ENCODE results near the gene DYNC2LI1. TPM values are rescaled to one million over a fixed set of nuclear protein-coding genes. Genes with fewer than 3 reads are reported as not detected.

DYNC2LI1 gene
- total RNA-seq, 1 donor from 2014 or later: 22.7 TPM

DNA sequence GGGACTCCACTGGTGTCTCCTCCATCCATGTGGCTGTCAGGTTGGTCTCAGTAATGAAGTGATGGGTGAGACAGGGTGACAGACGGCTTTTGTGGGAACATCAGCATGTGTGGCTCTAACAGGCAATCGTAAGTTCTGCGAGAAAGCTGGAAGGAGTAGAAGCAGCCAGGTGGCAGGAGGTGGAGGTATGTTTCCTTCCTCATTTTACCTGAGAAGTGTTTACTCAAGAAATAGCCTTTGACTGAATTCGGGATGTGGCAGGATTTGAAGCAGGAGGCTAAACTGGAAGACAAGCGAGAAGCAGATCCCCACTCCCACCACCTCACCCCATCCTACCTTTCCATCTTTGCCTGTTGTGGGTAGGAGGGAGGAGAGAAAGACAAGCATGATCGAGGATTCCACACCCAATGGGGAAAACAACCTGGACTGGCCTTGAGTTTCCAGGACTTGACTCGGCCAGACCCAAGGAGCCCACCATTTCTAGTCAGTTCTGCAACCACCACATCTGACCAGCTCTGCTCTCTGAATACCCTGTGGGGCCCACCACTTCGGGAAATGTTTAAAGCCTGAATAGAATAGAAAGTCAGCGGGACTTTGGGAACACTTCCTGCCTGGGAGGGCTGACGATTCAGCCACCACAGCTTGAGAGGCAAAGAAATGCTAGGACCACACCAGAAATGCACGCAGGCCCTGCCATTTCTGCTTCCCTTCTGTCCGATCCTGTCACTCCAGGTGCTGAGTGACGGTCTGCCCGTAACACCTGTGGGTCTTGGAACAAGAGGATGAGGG is 66.1 kb downstream of the DYNC2LI1 start:
- Histone ChIP-seq H3K27ac (no peak overlapping the region), H3K27me3 (ENCODE audit: low read depth) (no peaks in the 10 kb centered on the region), H3K36me3 (no peaks in the 10 kb centered on the region), H3K4me1 (no peaks in the 10 kb centered on the region), H3K4me3 (no peak overlapping the region), H3K9me3 (no peaks in the 10 kb centered on the region)
- TF ChIP-seq, protein P1, sequence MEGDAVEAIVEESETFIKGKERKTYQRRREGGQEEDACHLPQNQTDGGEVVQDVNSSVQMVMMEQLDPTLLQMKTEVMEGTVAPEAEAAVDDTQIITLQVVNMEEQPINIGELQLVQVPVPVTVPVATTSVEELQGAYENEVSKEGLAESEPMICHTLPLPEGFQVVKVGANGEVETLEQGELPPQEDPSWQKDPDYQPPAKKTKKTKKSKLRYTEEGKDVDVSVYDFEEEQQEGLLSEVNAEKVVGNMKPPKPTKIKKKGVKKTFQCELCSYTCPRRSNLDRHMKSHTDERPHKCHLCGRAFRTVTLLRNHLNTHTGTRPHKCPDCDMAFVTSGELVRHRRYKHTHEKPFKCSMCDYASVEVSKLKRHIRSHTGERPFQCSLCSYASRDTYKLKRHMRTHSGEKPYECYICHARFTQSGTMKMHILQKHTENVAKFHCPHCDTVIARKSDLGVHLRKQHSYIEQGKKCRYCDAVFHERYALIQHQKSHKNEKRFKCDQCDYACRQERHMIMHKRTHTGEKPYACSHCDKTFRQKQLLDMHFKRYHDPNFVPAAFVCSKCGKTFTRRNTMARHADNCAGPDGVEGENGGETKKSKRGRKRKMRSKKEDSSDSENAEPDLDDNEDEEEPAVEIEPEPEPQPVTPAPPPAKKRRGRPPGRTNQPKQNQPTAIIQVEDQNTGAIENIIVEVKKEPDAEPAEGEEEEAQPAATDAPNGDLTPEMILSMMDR (IDR thresholded peaks at IDR 0.05): no peak
- intact Hi-C loops (cut with DNase I): no loop called here
- no peak for ATAC-seq
- no peak for DNase-seq

DNA sequence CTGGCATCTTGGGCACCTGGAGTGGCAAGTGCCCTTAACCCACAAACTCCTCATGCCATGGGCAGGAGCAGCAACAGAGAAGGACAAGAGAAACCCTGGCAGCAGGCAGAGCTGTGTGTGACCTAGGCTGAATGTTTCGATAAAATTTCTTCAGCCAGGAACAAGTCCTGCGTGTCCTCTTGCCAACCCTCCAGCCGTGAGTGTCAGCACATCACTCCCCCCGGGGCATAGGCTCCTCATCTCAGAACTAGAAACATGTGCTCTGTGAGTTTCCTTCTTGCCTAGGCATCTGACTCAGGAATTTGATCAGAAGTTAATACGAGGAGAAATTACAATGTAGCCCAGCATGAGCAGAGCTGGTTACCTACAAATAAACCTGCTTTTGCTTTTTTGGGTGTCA is 67.1 kb downstream of the DYNC2LI1 start:
- Histone ChIP-seq H3K27ac (no peak overlapping the region), H3K4me3 (no peak overlapping the region), H3K36me3 (no peaks in the 10 kb centered on the region), H3K4me1 (no peaks in the 10 kb centered on the region), H3K27me3 (ENCODE audit: low read depth) (no peaks in the 10 kb centered on the region), H3K9me3 (no peaks in the 10 kb centered on the region)
- intact Hi-C loops (cut with DNase I): no loop called here
- no peak for ATAC-seq
- TF ChIP-seq, protein P1 (IDR thresholded peaks at IDR 0.05): no peak
- no peak for DNase-seq

- H3K4me3 ChIP-seq: no peak overlapping the region
- intact Hi-C loops (cut with DNase I): no loop called here
- H3K27ac ChIP-seq: no peak overlapping the region
- H3K27me3 ChIP-seq (ENCODE audit: low read depth): no peaks in the 10 kb centered on the region
- H3K36me3 ChIP-seq: no peaks in the 10 kb centered on the region
- H3K4me1 ChIP-seq: no peaks in the 10 kb centered on the region
- no peak for DNase-seq
- no peaks in the 10 kb centered on the region for H3K9me3 ChIP-seq
- ATAC-seq: no peak
- TF ChIP-seq, protein P1 (IDR thresholded peaks at IDR 0.05): no peak
Observed at GRCh38 chr2:43841949-43842865, 68.4 kb downstream of the DYNC2LI1 start.

DNA sequence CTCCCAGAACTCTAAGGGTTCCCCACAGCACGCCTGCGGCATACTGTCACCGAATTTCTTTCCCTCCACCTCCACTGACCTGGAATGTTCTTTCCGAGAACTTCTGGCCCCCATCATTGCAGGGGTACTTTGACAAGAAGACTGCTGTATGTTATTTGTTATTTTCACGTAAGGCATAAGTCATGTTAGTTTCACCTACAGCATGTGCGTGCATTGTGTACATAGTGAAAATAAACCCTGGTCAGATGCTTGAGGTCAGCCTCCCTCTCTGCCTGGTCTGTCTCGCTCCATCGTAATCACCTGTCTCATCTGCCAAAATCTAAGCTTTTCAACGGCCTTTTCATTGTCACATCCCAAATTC is 69.0 kb downstream of the DYNC2LI1 start:
- H3K4me1 ChIP-seq: no peaks in the 10 kb centered on the region
- TF ChIP-seq, protein P1 (IDR thresholded peaks at IDR 0.05): no peak
- ATAC-seq (no peak), DNase-seq (no peak)
- H3K27me3 ChIP-seq (ENCODE audit: low read depth): no peaks in the 10 kb centered on the region
- intact Hi-C loops (cut with DNase I): no loop called here
- no peak overlapping the region for H3K27ac ChIP-seq
- H3K36me3 ChIP-seq: no peaks in the 10 kb centered on the region
- no peaks in the 10 kb centered on the region for H3K9me3 ChIP-seq
- H3K4me3 ChIP-seq: no peak overlapping the region

DNA sequence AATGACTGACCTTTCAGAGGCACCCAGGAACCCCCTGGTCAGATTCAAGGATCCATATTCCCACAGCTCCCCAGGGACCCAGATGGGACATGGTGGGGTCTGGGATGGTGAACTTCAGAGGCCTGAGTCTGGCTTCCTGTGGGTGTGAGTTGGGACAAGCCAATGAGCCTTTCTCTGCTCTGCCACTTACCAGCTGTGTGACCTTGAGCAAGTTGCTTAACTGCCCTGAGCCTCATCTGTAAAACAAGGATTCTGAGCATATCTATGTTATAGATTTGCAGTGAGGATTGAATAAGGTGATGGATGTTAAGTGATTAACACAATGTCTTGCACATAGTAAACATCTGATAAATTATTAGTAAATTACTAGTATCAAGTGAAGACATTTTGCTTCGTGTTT is 71.3 kb downstream of the DYNC2LI1 start:
- Histone ChIP-seq H3K27me3 (ENCODE audit: low read depth) (no peaks in the 10 kb centered on the region), H3K36me3 (no peaks in the 10 kb centered on the region), H3K4me1 (no peaks in the 10 kb centered on the region), H3K27ac (no peak overlapping the region), H3K4me3 (no peak overlapping the region), H3K9me3 (no peaks in the 10 kb centered on the region)
- ATAC-seq (no peak), DNase-seq (no peak)
- TF ChIP-seq, protein P1 (IDR thresholded peaks at IDR 0.05): no peak
- intact Hi-C loops (cut with DNase I): no loop called here
